Epithelial cell of esophagus (primary cell): Measurements from ENCODE around the gene DCP2.
"Not testable (repeated sequence)": the region's sequence is repeated elsewhere in the genome, so short reads cannot be mapped to it uniquely, and the experiment has no call there.

Experiments
- DNase-seq: peaks from one replicate; pipeline ENCODE4 v3.0.0; 2010; ENCODE audit warnings: low read depth
- H3K4me3 ChIP-seq: 2 replicates; pipeline ENCODE4 v1.5.1; 2011; ENCODE audit warnings: mild to moderate bottlenecking, low read length, control low read depth
- CTCF ChIP-seq: IDR thresholded peaks from 2 replicates; pipeline ENCODE4 v1.5.1; 2011; ENCODE audit warnings: low read depth, mild to moderate bottlenecking, low read length, control low read depth, inconsistent platforms; ENCODE audit not compliant: insufficient read depth; ENCODE audit errors: missing control alignments

Gene DCP2

DNA sequence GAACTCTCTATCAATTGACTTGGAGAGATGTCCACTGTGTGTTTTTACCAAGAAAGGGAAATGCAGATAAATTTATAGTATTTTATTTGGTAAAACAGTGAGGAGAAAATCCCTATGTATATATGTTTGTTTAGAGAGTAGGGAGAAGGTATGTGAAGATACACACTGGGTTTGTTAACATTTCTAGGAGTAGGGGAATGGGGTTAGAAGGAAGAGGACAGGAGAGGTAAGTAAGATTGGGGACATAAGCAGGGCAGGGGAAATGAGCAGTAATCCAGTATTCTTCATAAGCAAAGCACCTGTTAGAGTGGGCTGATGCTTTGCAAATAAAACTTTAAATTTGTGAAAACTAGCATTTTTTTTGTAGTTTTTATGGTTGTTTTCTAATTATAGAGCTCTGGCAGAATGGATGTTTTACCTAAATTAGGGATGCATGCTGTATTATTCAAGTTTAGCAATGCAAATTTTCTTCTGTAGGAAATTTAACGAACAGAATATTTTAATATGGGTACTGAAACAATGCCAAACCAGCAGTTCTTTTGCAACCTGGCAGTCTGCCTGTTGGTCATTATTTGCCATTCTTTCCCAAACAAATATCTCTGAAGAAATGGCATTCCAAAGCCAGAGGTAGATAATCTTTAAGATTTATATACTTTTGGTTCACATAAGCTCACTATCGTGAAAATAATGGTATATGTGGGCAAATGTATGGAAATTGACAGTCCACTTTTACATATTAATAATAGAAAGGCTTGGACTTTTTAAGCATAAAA lies 19.4 kb upstream of the DCP2 start:
- DNase-seq: no peak
- H3K4me3 ChIP-seq: no peak overlapping the region
- no peak for TF ChIP-seq CTCF

GRCh38 chr5:112958093-112959088 lies 18.2 kb upstream of the DCP2 start:
- TF ChIP-seq CTCF: no peak
- peak; percentile 93 for DNase-seq

DNA sequence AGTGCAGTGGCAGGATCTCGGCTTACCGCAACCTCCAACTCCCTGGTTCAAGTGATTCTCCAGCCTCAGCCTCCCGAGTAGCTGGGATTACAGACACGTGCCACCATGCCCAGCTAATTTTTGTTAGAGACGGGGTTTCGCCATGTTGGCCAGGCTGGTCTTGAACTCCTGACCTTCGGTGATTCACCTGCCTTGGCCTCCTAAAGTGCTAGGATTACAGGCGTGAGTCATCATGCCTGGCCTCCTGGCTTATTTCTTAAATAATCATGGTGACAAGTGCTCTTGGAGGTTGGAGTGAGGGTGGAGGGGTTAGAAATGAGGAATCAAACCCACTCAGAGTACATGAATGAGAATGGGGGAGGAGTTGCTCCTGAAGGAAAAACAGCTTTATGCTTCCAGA lies 16.7 kb upstream of the DCP2 start:
- H3K4me3 ChIP-seq: not testable (repeated sequence)
- peak; percentile 71 for DNase-seq

More at GRCh38 chr5:112958093-112959088, 18.2 kb upstream of the DCP2 start:
- no peak overlapping the region for H3K4me3 ChIP-seq

GRCh38 chr5:112960315-112960714 lies 16.3 kb upstream of the DCP2 start:
- no peak for TF ChIP-seq CTCF
- H3K4me3 ChIP-seq: no peak overlapping the region
- DNase-seq: no peak

DNA sequence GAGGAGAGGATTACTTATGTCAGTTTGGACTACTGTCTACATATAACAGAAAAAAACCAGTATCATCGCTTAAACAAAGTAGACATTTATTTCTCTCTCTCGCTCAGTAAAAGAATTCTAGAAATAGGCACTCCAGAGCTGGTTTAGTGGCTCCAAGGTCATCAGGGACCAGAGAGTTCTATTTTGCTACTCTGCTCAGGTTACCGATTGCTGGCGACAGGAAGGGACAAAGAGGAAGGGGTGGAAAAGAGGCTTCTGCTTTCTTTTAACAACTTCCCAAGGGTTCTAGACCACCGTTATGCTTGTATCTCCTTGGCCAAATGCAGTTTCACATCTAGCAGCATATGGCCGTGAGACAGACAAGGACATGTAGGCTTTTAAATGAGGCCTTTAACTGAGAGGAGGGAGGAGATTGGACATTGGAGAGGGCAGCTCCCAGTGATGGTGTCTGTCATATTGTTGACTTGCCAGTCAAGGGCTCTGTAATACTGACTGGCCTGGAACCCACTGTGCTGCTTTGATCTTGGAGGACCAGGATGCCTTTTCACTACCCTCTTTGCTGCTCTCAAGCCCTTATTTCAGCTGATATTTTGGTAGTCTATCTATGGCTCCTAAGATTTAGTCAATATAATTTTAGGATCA lies 15.6 kb upstream of the DCP2 start:
- no peak for TF ChIP-seq CTCF
- DNase-seq: no peak
- no peak overlapping the region for H3K4me3 ChIP-seq

DNA sequence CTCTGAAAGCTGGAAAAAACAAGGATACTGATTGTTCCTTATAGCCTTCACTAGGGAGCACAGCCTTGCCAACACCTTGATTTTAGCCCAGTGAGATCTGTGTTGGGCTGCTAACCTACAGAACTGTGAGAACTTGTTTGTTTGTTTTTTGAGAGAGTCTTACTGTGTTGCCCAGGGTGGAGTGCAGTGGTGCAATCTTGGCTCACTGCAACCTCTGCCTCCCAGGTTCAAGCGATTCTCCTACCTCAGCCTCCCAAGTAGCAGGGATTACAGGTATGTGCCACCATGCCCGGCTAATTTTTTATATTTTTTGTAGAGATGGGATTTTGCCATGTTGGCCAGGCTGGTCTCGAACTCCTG lies 13.2 kb upstream of the DCP2 start:
- DNase-seq, H3K4me3 ChIP-seq: not testable (repeated sequence)

DNA sequence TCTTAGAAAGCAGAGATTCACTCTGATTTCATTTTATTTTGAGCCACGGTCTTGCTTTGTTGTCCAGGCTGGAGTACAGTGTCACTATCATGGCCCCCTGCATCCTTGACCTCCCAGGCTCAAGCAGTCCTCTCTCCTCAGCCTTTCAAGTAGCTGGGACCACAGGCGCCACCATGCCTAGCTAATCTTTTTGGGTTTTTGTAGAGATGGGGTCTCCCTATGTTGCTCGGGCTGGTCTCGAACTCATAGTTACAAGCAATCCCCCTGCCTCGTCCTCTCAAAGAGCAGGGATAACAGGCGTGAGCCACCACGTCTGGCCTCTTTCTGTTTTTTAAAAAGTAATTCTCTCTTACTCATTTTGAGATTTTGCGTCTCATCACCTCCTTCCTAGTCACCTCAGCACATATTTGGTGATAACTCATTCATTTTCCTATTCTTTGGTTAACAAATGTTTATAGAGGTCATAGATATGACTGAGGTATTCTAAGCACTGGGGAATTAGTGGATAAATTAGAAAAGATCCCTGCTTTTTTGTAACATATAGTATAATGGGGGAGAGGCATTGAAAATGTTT lies 10.8 kb upstream of the DCP2 start:
- TF ChIP-seq CTCF: no peak
- no peak overlapping the region for H3K4me3 ChIP-seq
- no peak for DNase-seq
